K562 (cell line): ENCODE data around the gene RAI1. TPM values are rescaled to one million over a fixed set of nuclear protein-coding genes. Genes with fewer than 3 reads are reported as not detected.

ENCODE experiments used
- ATAC-seq: fragments of 200-7000 bp; cut with Tn5 transposase; 3 replicates; pipeline ENCODE4 v1.9.1; 2020; ENCODE audit warnings: moderate library complexity
- BruUV-seq: library from RNA; stranded (reverse); fragments of 400-500 nt; replicated peaks from 2 replicates; lab custom pipeline; 2021; lab: Mats Ljungman, UMichigan
- CTCF ChIA-PET: fragments of 300-600 bp; formaldehyde crosslinking; extraction: SDS; loops from one replicate; lab custom pipeline; 2021; ENCODE audit warnings: low intra/inter-chr PET ratio; lab: Yijun Ruan, JAX
- POLR2A ChIA-PET: fragments of 300-600, 350-650 bp; sonication (Branson Sonifier 250); formaldehyde crosslinking; extraction: SDS; loops from one replicate; lab custom pipeline; 2021; ENCODE audit warnings: antibody characterized with exemption, inconsistent platforms; lab: Yijun Ruan, JAX
- DNase-seq, 4 experiments: peaks; one replicate each; pipeline versions ENCODE4 v3.0.0 to v3.0.0-alpha.2; 2011 to 2018; ENCODE audit warnings: low spot score in 3 of 4, mixed read lengths in 3 of 4; ENCODE audit errors: extremely low read depth in 1 of 4
- FAIRE-seq: peaks from 2 replicates; lab custom pipeline; 2011; peaks lifted over from hg19 to GRCh38; lab: Jason Lieb, UNC
- H2AFZ ChIP-seq: 2 replicates; pipeline ENCODE4 v1.6.0; 2011; ENCODE audit warnings: low read depth, low read length, control low read depth, inconsistent platforms
- H3K27ac ChIP-seq: fragments of 200-600 bp; 3 replicates; pipeline ENCODE4 v1.8.0; 2011; ENCODE audit warnings: low read depth, mild to moderate bottlenecking, control low read depth, inconsistent platforms, low read length, moderate library complexity, mixed read lengths; ENCODE audit errors: extremely low read depth
- H3K27me3 ChIP-seq, 2 experiments: fragments of 300-600 bp in 1 of 2; 2 replicates in 1 of 2; 3 replicates in 1 of 2; pipeline versions ENCODE4 v1.6.0 to v1.8.0; 2011; ENCODE audit warnings: inconsistent platforms in 2 of 2, low read length in 2 of 2, mild to moderate bottlenecking in 1 of 2, mixed read lengths in 1 of 2, moderate library complexity in 1 of 2; ENCODE audit not compliant: control insufficient read depth in 2 of 2, insufficient read depth in 2 of 2
- H3K36me3 ChIP-seq: fragments of 300-600 bp; 3 replicates; pipeline ENCODE4 v1.8.0; 2011; ENCODE audit warnings: mild to moderate bottlenecking, low read length, inconsistent platforms; ENCODE audit not compliant: control insufficient read depth, insufficient read depth
- H3K4me1 ChIP-seq, 2 experiments: fragments of 200-600 bp in 1 of 2; replicated peaks in 1 of 2; 2 replicates in 1 of 2; 3 replicates in 1 of 2; pipeline versions ENCODE4 v1.5.1 to v1.8.0; 2011; ENCODE audit warnings: inconsistent platforms in 2 of 2, low read length in 2 of 2, mild to moderate bottlenecking in 1 of 2, mixed read lengths in 1 of 2, moderate library complexity in 1 of 2; ENCODE audit not compliant: control insufficient read depth in 2 of 2, insufficient read depth in 2 of 2
- H3K4me2 ChIP-seq: 2 replicates; pipeline ENCODE4 v1.6.1; 2011; ENCODE audit warnings: low read length, control low read depth, inconsistent platforms, mixed read lengths; ENCODE audit not compliant: insufficient read depth
- H3K4me3 ChIP-seq: fragments of 200-600 bp; sonication (generic), shearing (Covaris generic); 2 replicates; pipeline ENCODE4 v1.5.1; 2016; ENCODE audit warnings: control low read depth, inconsistent platforms
- H3K79me2 ChIP-seq: fragments of 200-600 bp; 3 replicates; pipeline ENCODE4 v1.8.0; 2011; ENCODE audit warnings: low read length, inconsistent platforms; ENCODE audit not compliant: control insufficient read depth, insufficient read depth
- H3K9ac ChIP-seq, 2 experiments: 2 replicates each; pipeline versions ENCODE4 v1.6.0 to v1.6.1; 2011; ENCODE audit warnings: low read depth in 2 of 2, low read length in 2 of 2, control low read depth in 1 of 2, inconsistent platforms in 1 of 2, mild to moderate bottlenecking in 1 of 2, mixed read lengths in 1 of 2; ENCODE audit not compliant: insufficient read depth in 1 of 2
- H3K9me1 ChIP-seq: one replicate; pipeline ENCODE4 v1.6.0; 2011; ENCODE audit warnings: inconsistent platforms, mild to moderate bottlenecking, low read length, moderate library complexity; ENCODE audit not compliant: control insufficient read depth, insufficient read depth
- H3K9me3 ChIP-seq: replicated peaks from 2 replicates; pipeline ENCODE4 v1.5.1; 2011; ENCODE audit warnings: low read depth, low read length, inconsistent platforms; ENCODE audit not compliant: control insufficient read depth, insufficient read depth
- H4K20me1 ChIP-seq: replicated peaks from 2 replicates; pipeline ENCODE4 v1.6.1; 2011; ENCODE audit warnings: low read length, inconsistent platforms, mixed read lengths; ENCODE audit not compliant: control insufficient read depth, insufficient read depth
- MTF1 ChIP-seq: fragments of 250-450 bp; sonication (Bioruptor Pico); IDR thresholded peaks from 2 replicates; pipeline ENCODE4 v1.9.0; 2021; ENCODE audit warnings: moderate library complexity, mild to moderate bottlenecking, inconsistent platforms, borderline replicate concordance
- POLR2G ChIP-seq: fragments of 200-400 bp; formaldehyde crosslinking; IDR thresholded peaks from 2 replicates; pipeline ENCODE4 v1.6.1; 2017; ENCODE audit warnings: low read depth, mild to moderate bottlenecking, antibody characterized with exemption, low read length, moderate library complexity
- RBM22 ChIP-seq: fragments of 200-400 bp; formaldehyde crosslinking; IDR thresholded peaks from 2 replicates; pipeline ENCODE4 v1.6.1; 2018; ENCODE audit warnings: low read length, low read depth; ENCODE audit not compliant: poor library complexity, severe bottlenecking
- ZKSCAN1 ChIP-seq: fragments of 150-350 bp; IDR thresholded peaks from 2 replicates; pipeline ENCODE4 v1.6.1; 2016; ENCODE audit warnings: low read depth, low read length
- ZNF280B ChIP-seq: fragments of 250-450 bp; sonication (Bioruptor Pico); IDR thresholded peaks from 2 replicates; pipeline ENCODE4 v1.5.1; 2021; ENCODE audit warnings: mild to moderate bottlenecking
- WGBS: fragments of 100-300 bp; shearing (Covaris generic); methylation state at CpG from one replicate; pipeline ENCODE4 v1.1.6; 2016; ENCODE audit warnings: low coverage, mixed read lengths; ENCODE audit not compliant: insufficient coverage; ENCODE audit errors: missing lambda C conversion rate; 5-methylcytosine and 5-hydroxymethylcytosine counted together
- in situ Hi-C: fragments of 300-500 bp; cut with MboI; formaldehyde crosslinking; loops from 4 replicates; pipeline ENCODE4 v1.15.0; 2018; ENCODE audit warnings: inconsistent platforms, mixed read lengths
- intact Hi-C: fragments of 100-400 bp; cut with micrococcal nuclease; formaldehyde crosslinking; loops from 2 replicates; pipeline ENCODE4 v1.14.2; 2022
- polyA plus RNA-seq, 8 experiments: library from polyadenylated mRNA; depleted of rRNA in 4 of 8; stranded (reverse) in 5 of 8; unstranded in 3 of 8; fragments of >200 nt; fragmentation: Nextera tagmentation in 2 of 8; fragmentation: Illumina TruSeq in 1 of 8; extraction: Ambion mirVana in 2 of 8; extraction: Trizol in 1 of 8; gene quantifications; 2 replicates each; pipeline versions ENCODE4 v1.2.1 to v1.2.3, GENCODE V29; 2011 to 2014; ENCODE audit warnings: inconsistent platforms in 1 of 8, missing spikeins in 1 of 8
- total RNA-seq, 7 experiments: library from RNA; depleted of rRNA in 6 of 7; stranded (reverse); fragments of >200 nt in 6 of 7; fragmentation: Illumina TruSeq in 2 of 7; extraction: Trizol in 2 of 7; gene quantifications; 2 replicates each; pipeline versions ENCODE4 v1.2.1 to v1.2.3, GENCODE V29; 2011 to 2021; ENCODE audit warnings: low replicate concordance in 1 of 7
- TF ChIP-seq, protein P1 (sequence below): fragments of 450-650 bp; IDR thresholded peaks from 2 replicates; pipeline ENCODE4 v1.6.1; 2014; ENCODE audit warnings: low read depth, mild to moderate bottlenecking, moderate library complexity, borderline replicate concordance

The RAI1 gene
- total and polyA plus RNA-seq, 9 of the 15 experiments (the other 6 are each of a cell fraction or from before 2014, with no cell fraction given) = 0.68 to 19.9 (median 5.5) TPM

DNA sequence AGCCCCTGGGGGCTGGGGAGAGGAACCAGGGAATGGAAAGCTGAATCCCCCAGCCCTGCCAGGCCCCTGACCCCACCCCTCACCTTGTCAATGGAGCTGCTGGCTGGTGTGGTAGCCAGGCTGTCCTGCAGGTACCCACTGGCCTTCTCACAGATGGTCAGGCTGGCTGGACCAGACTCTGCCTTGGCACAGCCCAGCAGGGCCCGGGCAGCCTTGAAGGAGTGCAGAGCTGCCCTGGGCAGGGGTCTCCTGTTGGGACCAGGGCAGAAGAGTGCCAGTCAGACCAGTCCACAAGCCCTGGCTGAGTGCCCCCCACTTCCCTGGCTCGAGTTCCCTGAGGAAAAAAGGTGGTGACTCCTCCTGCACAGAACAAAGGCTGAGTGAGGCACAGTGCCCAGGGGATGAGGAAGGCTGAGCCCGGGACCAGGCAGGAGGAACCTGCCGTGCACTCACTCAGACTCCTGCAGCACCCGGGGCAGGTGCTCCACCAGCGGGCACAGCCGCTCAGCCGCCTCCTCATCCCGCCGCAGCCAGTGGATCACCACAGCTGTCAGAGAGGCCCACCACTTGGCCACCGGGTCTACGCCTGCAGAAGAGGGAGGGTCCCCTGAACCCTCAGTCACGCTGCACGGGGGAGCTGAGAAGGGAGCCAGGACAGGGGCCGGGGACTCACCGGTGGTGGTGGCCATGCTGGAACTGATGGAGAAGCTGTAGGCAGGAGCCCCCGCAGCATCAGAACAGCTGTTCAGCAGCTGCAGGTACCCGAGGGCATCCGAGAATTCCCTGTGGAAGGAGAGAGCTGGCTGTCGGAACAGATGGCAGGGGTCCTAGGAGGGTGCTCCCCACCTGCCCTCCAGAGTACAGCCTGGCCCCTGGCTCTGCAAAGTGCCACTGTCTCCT is 133.2 kb downstream of the RAI1 start:
- Histone ChIP-seq H3K9ac (0 out of 4 replicates have a peak overlapping the region, but pooled peaks of 1 of the 2 experiments have one; percentile 17), H3K4me1 (peaks cover 20 to 92% of the 10 kb centered on the region in 2 experiments), H3K27me3 (no peaks in the 10 kb centered on the region), H2AFZ (no peak overlapping the region), H3K36me3 (peaks cover 90% of the 10 kb centered on the region; the same call in 2 of the 3 replicates), H3K27ac (no peak overlapping the region), H3K4me2 (no peak overlapping the region), H3K4me3 (no peak overlapping the region), H3K9me1 (peaks cover 4% of the 10 kb centered on the region), H3K9me3 (no peaks in the 10 kb centered on the region), H4K20me1 (peaks cover 23% of the 10 kb centered on the region), H3K79me2 (peaks cover 23% of the 10 kb centered on the region)
- BruUV-seq = no TSS peak
- 98% methylated on average over 11 of the region's 20 CpGs for WGBS
- no peak for FAIRE-seq
- intact Hi-C loops = no loop called here
- CTCF ChIA-PET = no interaction called here
- no peak for DNase-seq
- TF ChIP-seq ZKSCAN1 (no peak), RBM22 (peak; percentile 40), POLR2G (peak; percentile 58), MTF1 (no peak), ZNF280B (CRISPR knock-in tag) (no peak)
- TF ChIP-seq, protein P1, sequence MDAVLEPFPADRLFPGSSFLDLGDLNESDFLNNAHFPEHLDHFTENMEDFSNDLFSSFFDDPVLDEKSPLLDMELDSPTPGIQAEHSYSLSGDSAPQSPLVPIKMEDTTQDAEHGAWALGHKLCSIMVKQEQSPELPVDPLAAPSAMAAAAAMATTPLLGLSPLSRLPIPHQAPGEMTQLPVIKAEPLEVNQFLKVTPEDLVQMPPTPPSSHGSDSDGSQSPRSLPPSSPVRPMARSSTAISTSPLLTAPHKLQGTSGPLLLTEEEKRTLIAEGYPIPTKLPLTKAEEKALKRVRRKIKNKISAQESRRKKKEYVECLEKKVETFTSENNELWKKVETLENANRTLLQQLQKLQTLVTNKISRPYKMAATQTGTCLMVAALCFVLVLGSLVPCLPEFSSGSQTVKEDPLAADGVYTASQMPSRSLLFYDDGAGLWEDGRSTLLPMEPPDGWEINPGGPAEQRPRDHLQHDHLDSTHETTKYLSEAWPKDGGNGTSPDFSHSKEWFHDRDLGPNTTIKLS = no peak
- POLR2A ChIA-PET = interaction anchor here (0.6 to 1.7 kb wide), 5 partner anchors 8 to 223 kb away, joined by 3 to 8 read pairs (median 4); partner anchors contain the start of gene SREBF1
- in situ Hi-C loops = loop anchor here (5.0 kb wide), 1 partner anchor 43 kb away; no protein-coding TSS in a partner anchor
- ATAC-seq = no peak
